HepG2 (cell line): ENCODE data around the gene JCAD. TPM values are rescaled to one million over a fixed set of nuclear protein-coding genes. Genes with fewer than 3 reads are reported as not detected.

Experiments
- ATAC-seq: fragments of 200-7000 bp; cut with Tn5 transposase; 3 replicates; pipeline ENCODE4 v1.9.1; 2020; ENCODE audit warnings: mild to moderate bottlenecking, moderate library complexity
- Bru-seq: library from RNA; stranded (reverse); fragments of 400-500 nt; gene quantifications from one replicate; lab custom pipeline; 2021; lab: Mats Ljungman, UMichigan
- BruChase-seq, 2 experiments: library from RNA; stranded (reverse); fragments of 400-500 nt; gene quantifications; one replicate each; lab custom pipeline; 2021; lab: Mats Ljungman, UMichigan
- BruUV-seq: library from RNA; stranded (reverse); fragments of 400-500 nt; replicated peaks from 2 replicates; lab custom pipeline; 2021; lab: Mats Ljungman, UMichigan
- CTCF ChIA-PET: fragments of 300-600 bp; formaldehyde crosslinking; extraction: SDS; loops from one replicate; lab custom pipeline; 2021; ENCODE audit warnings: low total read pairs, inconsistent platforms, low intra/inter-chr PET ratio; lab: Yijun Ruan, JAX
- POLR2A ChIA-PET: fragments of 350-600 bp; sonication (Branson Sonifier 250); formaldehyde crosslinking; loops from one replicate; lab custom pipeline; 2020; ENCODE audit warnings: antibody characterized with exemption, inconsistent platforms; lab: Yijun Ruan, JAX
- DNase-seq: peaks from one replicate; pipeline ENCODE4 v3.0.0-alpha.2; 2015; ENCODE audit warnings: low spot score
- FAIRE-seq: peaks from 3 replicates; lab custom pipeline; 2011; peaks lifted over from hg19 to GRCh38; lab: Jason Lieb, UNC
- H2AFZ ChIP-seq: one replicate; pipeline ENCODE4 v1.6.1; 2011; ENCODE audit warnings: low read length, inconsistent platforms
- H3K27ac ChIP-seq: fragments of 300-600 bp; 3 replicates; pipeline ENCODE4 v1.8.0; 2011; ENCODE audit warnings: mixed run types, mild to moderate bottlenecking, mixed read lengths, low read length, inconsistent platforms; ENCODE audit not compliant: insufficient read depth; ENCODE audit errors: extremely low read length
- H3K27me3 ChIP-seq, 2 experiments: fragments of 200-600 bp in 1 of 2; 2 replicates in 1 of 2; 3 replicates in 1 of 2; pipeline versions ENCODE4 v1.6.0 to v1.8.0; 2011; ENCODE audit warnings: low read length in 2 of 2, mild to moderate bottlenecking in 2 of 2, moderate library complexity in 2 of 2, inconsistent platforms in 1 of 2; ENCODE audit not compliant: insufficient read depth in 2 of 2, control insufficient read depth in 1 of 2
- H3K36me3 ChIP-seq, 2 experiments: fragments of 200-600 bp in 1 of 2; replicated peaks in 1 of 2; 2 replicates in 1 of 2; 3 replicates in 1 of 2; pipeline versions ENCODE4 v1.5.1 to v1.8.0; 2011; ENCODE audit warnings: low read length in 2 of 2, inconsistent platforms in 1 of 2; ENCODE audit not compliant: insufficient read depth in 2 of 2, control insufficient read depth in 1 of 2
- H3K4me1 ChIP-seq: 2 replicates; pipeline ENCODE4 v1.5.1; 2012; ENCODE audit warnings: low read length, inconsistent platforms; ENCODE audit not compliant: insufficient read depth
- H3K4me2 ChIP-seq: 2 replicates; pipeline ENCODE4 v1.6.0; 2011; ENCODE audit warnings: low read depth, low read length, inconsistent platforms
- H3K4me3 ChIP-seq, 3 experiments: fragments of 200-600 bp in 1 of 3; sonication (generic), shearing (Covaris generic) in 1 of 3; replicated peaks in 1 of 3; 2 replicates each; pipeline ENCODE4 v1.5.1; 2011 to 2016; ENCODE audit warnings: low read length in 3 of 3, inconsistent platforms in 2 of 3, low read depth in 2 of 3, mild to moderate bottlenecking in 2 of 3, control low read depth in 1 of 3, mixed read lengths in 1 of 3; ENCODE audit not compliant: insufficient read depth in 1 of 3
- H3K79me2 ChIP-seq: one replicate; pipeline ENCODE4 v1.6.1; 2011; ENCODE audit warnings: low read length, inconsistent platforms; ENCODE audit not compliant: insufficient read depth
- H3K9ac ChIP-seq: 2 replicates; pipeline ENCODE4 v1.6.0; 2011; ENCODE audit warnings: mild to moderate bottlenecking, low read depth, low read length, inconsistent platforms; ENCODE audit not compliant: insufficient read depth
- H3K9me3 ChIP-seq: 2 replicates; pipeline ENCODE4 v1.5.1; 2012; ENCODE audit warnings: mild to moderate bottlenecking, low read length
- H4K20me1 ChIP-seq: 2 replicates; pipeline ENCODE4 v1.6.0; 2011; ENCODE audit warnings: inconsistent platforms, mild to moderate bottlenecking, low read length, moderate library complexity; ENCODE audit not compliant: insufficient read depth
- ARID3A ChIP-seq: IDR thresholded peaks from 2 replicates; pipeline ENCODE4 v1.6.1; 2012; ENCODE audit warnings: low read depth, low read length, improper control_type of control experiment
- MAX ChIP-seq: IDR thresholded peaks from 2 replicates; pipeline ENCODE4 v1.6.1; 2012; ENCODE audit warnings: inconsistent platforms
- UBTF ChIP-seq: sonication (generic); formaldehyde crosslinking; IDR thresholded peaks from 2 replicates; pipeline ENCODE4 v1.4.0; 2020; ENCODE audit warnings: mild to moderate bottlenecking, missing genetic modification reagents
- ZNF563 ChIP-seq: sonication (generic); formaldehyde crosslinking; IDR thresholded peaks from 2 replicates; pipeline ENCODE4 v1.8.0; 2022; ENCODE audit warnings: mild to moderate bottlenecking, moderate library complexity, missing genetic modification reagents
- ZNF777 ChIP-seq: sonication (generic); formaldehyde crosslinking; IDR thresholded peaks from 2 replicates; pipeline ENCODE4 v1.4.0; 2020; ENCODE audit warnings: missing genetic modification reagents
- WGBS: methylation state at CpG from one replicate; pipeline ENCODE4 v1.1.6; 2017; ENCODE audit warnings: low lambda C conversion rate; 5-methylcytosine and 5-hydroxymethylcytosine counted together
- in situ Hi-C: cut with HindIII; loops from 2 replicates; pipeline ENCODE4 v1.10.0; 2017; ENCODE audit warnings: low pct_unique_long_range_greater_than_20kb; ENCODE audit not compliant: extremely low pct_ligation_motif_present
- intact Hi-C: fragments of 100-400 bp; cut with micrococcal nuclease; formaldehyde crosslinking; loops from one replicate; pipeline ENCODE4 v1.10.0; 2022; ENCODE audit not compliant: unreplicated experiment
- long read RNA-seq, 2 experiments: library from RNA in 1 of 2; library from polyadenylated mRNA in 1 of 2; stranded (forward) in 1 of 2; unstranded in 1 of 2; transcript quantifications; one replicate each; pipeline ENCODE4 v2.0.0, GENCODE V29; 2019 to 2022
- polyA minus RNA-seq, 3 experiments: library from RNA; depleted of rRNA, polyadenylated mRNA; stranded (reverse); fragments of >200 nt; gene quantifications; 2 replicates each; pipeline ENCODE4 v1.2.3, GENCODE V29; 2011; ENCODE audit warnings: low replicate concordance in 1 of 3
- polyA plus RNA-seq, 8 experiments: library from polyadenylated mRNA; depleted of rRNA in 3 of 8; stranded (reverse) in 7 of 8; unstranded in 1 of 8; fragments of >200 nt; fragmentation: Illumina TruSeq in 4 of 8; extraction: Trizol in 4 of 8; gene quantifications; 2 replicates each; pipeline versions ENCODE4 v1.2.1 to v1.2.3, GENCODE V29; 2011 to 2016; ENCODE audit warnings: low read depth in 4 of 8, missing spikeins in 1 of 8, mixed read lengths in 1 of 8; ENCODE audit not compliant: insufficient read depth in 1 of 8
- total RNA-seq, 5 experiments: library from RNA; depleted of rRNA; stranded (reverse); fragments of >200 nt; fragmentation: Illumina TruSeq; extraction: Trizol; gene quantifications; 2 replicates each; pipeline ENCODE4 v1.2.3, GENCODE V29; 2016; ENCODE audit warnings: low read depth in 1 of 5

Gene JCAD
- total RNA-seq (2016; rRNA removed; fragmentation: Illumina TruSeq; extraction: Trizol) (0.04 and 0.14 TPM in 2 replicates), polyA plus RNA-seq (2011; rRNA removed) (0.05 and 0.08 TPM in 2 replicates), polyA minus RNA-seq (2011; rRNA and poly(A)+ RNA removed; ENCODE audit: low replicate concordance) (0.42 TPM in 1 of 2 replicates, not detected in the other), Bru-seq, nascent RNA (percentile 15 among the genes with signal in this experiment), BruChase-seq, experiment 1, labeled RNA remaining after a 6-hour chase (percentile 18 among the genes with signal in this experiment), BruChase-seq, experiment 2, labeled RNA remaining after a 2-hour chase (percentile 17 among the genes with signal in this experiment)
- not detected in 2 replicates for total RNA-seq (2016; cell fraction: cytosol; rRNA removed; fragmentation: Illumina TruSeq; extraction: Trizol; ENCODE audit: low read depth)
- total RNA-seq (2016; cell fraction: insoluble cytoplasmic fraction; rRNA removed; fragmentation: Illumina TruSeq; extraction: Trizol) = 0.02 and 0.03 TPM in 2 replicates
- total RNA-seq (2016; cell fraction: membrane; rRNA removed; fragmentation: Illumina TruSeq; extraction: Trizol) = 0.12 TPM in 1 of 2 replicates, not detected in the other
- 0.06 TPM in 1 of 2 replicates, not detected in the other for total RNA-seq (2016; cell fraction: nucleus; rRNA removed; fragmentation: Illumina TruSeq; extraction: Trizol)
- polyA plus RNA-seq (2011; cell fraction: cytosol; rRNA removed) = 0.10 and 0.11 TPM in 2 replicates
- 0.13 and 0.24 TPM in 2 replicates for polyA plus RNA-seq (2011; cell fraction: nucleus; rRNA removed)
- polyA plus RNA-seq (2012) = 0.09 TPM in 1 of 2 replicates, not detected in the other
- 0.20 TPM in 1 of 2 replicates, not detected in the other for polyA plus RNA-seq (2016; cell fraction: cytosol; fragmentation: Illumina TruSeq; extraction: Trizol; ENCODE audit: low read depth)
- 0.08 and 0.17 TPM in 2 replicates for polyA plus RNA-seq (2016; cell fraction: insoluble cytoplasmic fraction; fragmentation: Illumina TruSeq; extraction: Trizol; ENCODE audit: low read depth)
- 0.02 TPM in 1 of 2 replicates, not detected in the other for polyA plus RNA-seq (2016; cell fraction: membrane; fragmentation: Illumina TruSeq; extraction: Trizol; ENCODE audit: low read depth)
- polyA plus RNA-seq (2016; cell fraction: nucleus; fragmentation: Illumina TruSeq; extraction: Trizol; ENCODE audit: insufficient read depth, low read depth) = 0.09 TPM in 1 of 2 replicates, not detected in the other
- polyA minus RNA-seq (2011; cell fraction: cytosol; rRNA and poly(A)+ RNA removed) = not detected in 2 replicates
- under 0.01 TPM in 2 replicates for polyA minus RNA-seq (2011; cell fraction: nucleus; rRNA and poly(A)+ RNA removed)
- long read RNA-seq, experiment 1 = 0 reads
- long read RNA-seq, experiment 2 = 0 reads

- ChIA-PET POLR2A (no interaction called here), CTCF (no interaction called here)
- H3K27ac ChIP-seq = no peak within 1 kb of the TSS
- H3K4me1 ChIP-seq = peaks cover 25% of the 10 kb centered on the region
- no TSS peak for BruUV-seq
- TF ChIP-seq MAX (peak; percentile 19; the same call in 1 of the 2 replicates), ZNF777 (CRISPR knock-in tag) (peak; percentile 29; the same call in 1 of the 2 replicates), UBTF (CRISPR knock-in tag) (peak; percentile 39; the same call in 1 of the 2 replicates), ZNF563 (CRISPR knock-in tag) (peak; percentile 42; the same call in 1 of the 2 replicates), ARID3A (no peak)
- no peak within 1 kb of the TSS for H3K9ac ChIP-seq
- H3K36me3 ChIP-seq = no peaks in the 10 kb centered on the region
- peak within 1 kb of the TSS in 2 of 3 experiments; percentile 49 to 67; a peak in 4 of 6 replicates for H3K4me3 ChIP-seq
- intact Hi-C loops = no loop called here
- ATAC-seq = peak; percentile 91
- 20% methylated on average over 8 of the region's 66 CpGs for WGBS
- in situ Hi-C loops = no loop called here
- FAIRE-seq = no peak
- H2AFZ ChIP-seq = no peak within 1 kb of the TSS
- DNase-seq = no peak
- H3K9me3 ChIP-seq = no peaks in the 10 kb centered on the region
- no peaks in the 10 kb centered on the region for H3K79me2 ChIP-seq
- H3K27me3 ChIP-seq = peaks cover 0 to 36% of the 10 kb centered on the region in 2 experiments; a peak in 2 of 5 replicates
- H3K4me2 ChIP-seq = peak within 1 kb of the TSS; percentile 73
- H4K20me1 ChIP-seq = no peaks in the 10 kb centered on the region
Observed at GRCh38 chr10:30059209-30060107, at the start of gene JCAD. JCAD (minus strand) TSS chr10:30059586; CDS start chr10:30047812, 11,774 bp downstream.
